HS-5 (cell line): Measurements from ENCODE around the gene MUSTN1.
A peak's percentile ranks its signal among the peaks of the same experiment; 100 is the strongest.

ENCODE experiments used
- DNase-seq: peaks from one replicate; pipeline ENCODE4 v3.0.0-alpha.2; 2012; ENCODE audit warnings: low read depth

Gene MUSTN1

GRCh38 chr3:52851348-52851747 is 16.5 kb upstream of the MUSTN1 start:
- DNase-seq, result no peak

- DNase-seq, result no peak
Measured at GRCh38 chr3:52849656-52850055, 14.8 kb upstream of the MUSTN1 start.

GRCh38 chr3:52848617-52849016 is 13.8 kb upstream of the MUSTN1 start:
- peak; percentile 36 for DNase-seq

GRCh38 chr3:52847726-52848125 is 12.9 kb upstream of the MUSTN1 start:
- DNase-seq, result no peak

- no peak for DNase-seq
Measured at GRCh38 chr3:52847241-52847640, 12.4 kb upstream of the MUSTN1 start.

- no peak for DNase-seq
Measured at GRCh38 chr3:52846432-52846965, 11.7 kb upstream of the MUSTN1 start.

GRCh38 chr3:52845691-52846431 is 11.0 kb upstream of the MUSTN1 start:
- no peak for DNase-seq

- DNase-seq, result no peak
Measured at GRCh38 chr3:52845157-52845556, 10.3 kb upstream of the MUSTN1 start.

GRCh38 chr3:52844290-52844975 is 9.6 kb upstream of the MUSTN1 start:
- no peak for DNase-seq

GRCh38 chr3:52843881-52844280 is 9.1 kb upstream of the MUSTN1 start:
- no peak for DNase-seq

- no peak for DNase-seq
Measured at GRCh38 chr3:52843108-52843865, 8.5 kb upstream of the MUSTN1 start.

- no peak for DNase-seq
Measured at GRCh38 chr3:52842424-52842823, 7.6 kb upstream of the MUSTN1 start.

- DNase-seq, result no peak
Measured at GRCh38 chr3:52841981-52842340, 7.1 kb upstream of the MUSTN1 start.

GRCh38 chr3:52841211-52841980 is 6.6 kb upstream of the MUSTN1 start:
- DNase-seq, result no peak

GRCh38 chr3:52839892-52840545 is 5.2 kb upstream of the MUSTN1 start:
- no peak for DNase-seq

- no peak for DNase-seq
Measured at GRCh38 chr3:52839268-52839575, 4.4 kb upstream of the MUSTN1 start.

- no peak for DNase-seq
Measured at GRCh38 chr3:52838561-52839267, 3.9 kb upstream of the MUSTN1 start.

GRCh38 chr3:52836986-52837385 is 2.2 kb upstream of the MUSTN1 start:
- no peak for DNase-seq

GRCh38 chr3:52836471-52836845 is 1.6 kb upstream of the MUSTN1 start:
- no peak for DNase-seq

- no peak for DNase-seq
Measured at GRCh38 chr3:52835766-52836470, 1.1 kb upstream of the MUSTN1 start.
